ENCODE measurements around the gene OST4. TPM values are rescaled to one million over a fixed set of nuclear protein-coding genes. Genes with fewer than 3 reads are reported as not detected.

The OST4 gene
- total and polyA plus RNA-seq, 12 donors, result 174 to 617 (median 402) TPM

DNA sequence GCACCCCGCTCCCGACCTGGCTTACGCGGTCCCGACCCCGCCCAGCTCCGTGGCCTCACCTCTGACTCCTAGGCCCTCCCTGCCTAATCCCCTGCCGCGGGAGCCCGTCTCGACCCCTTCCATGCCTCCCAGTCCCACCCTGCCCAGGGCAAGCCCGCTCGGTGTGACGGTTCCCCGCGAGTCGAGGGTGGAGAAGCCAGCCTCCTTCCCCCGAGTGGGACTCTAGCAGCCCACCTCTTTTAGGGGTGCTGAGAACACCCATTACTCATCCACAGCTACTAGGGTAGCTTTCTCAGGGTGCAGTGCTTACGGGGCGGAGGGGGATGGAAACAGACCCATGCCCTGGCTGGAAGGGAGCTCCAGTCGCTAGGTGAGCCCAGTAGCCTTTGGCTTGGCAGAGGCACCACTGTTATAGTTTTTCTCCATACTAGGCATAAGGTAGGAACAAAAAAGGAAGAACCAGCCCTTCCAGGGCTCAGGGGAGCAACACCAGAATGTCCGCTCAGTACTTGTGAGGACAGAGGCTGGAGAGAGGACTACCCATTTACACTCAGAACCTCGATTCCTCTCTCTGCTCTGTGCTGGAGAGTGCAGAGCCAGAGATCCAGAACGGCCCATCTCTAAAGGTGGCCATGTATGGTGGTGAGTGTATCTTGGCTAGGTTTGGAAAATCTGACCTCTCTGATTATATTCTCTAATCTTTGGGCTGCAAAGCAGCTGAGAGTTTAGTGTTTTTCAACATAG lies 19.4 kb downstream of the OST4 start:
- Histone ChIP-seq H3K27ac (peak overlapping the region in 4 of 5 donors; percentile 72 to 97 (median 84)), H3K36me3 (replicated peaks in 1 of 2) (peaks cover 0 to 39% of the 10 kb centered on the region in 2 donors), H3K4me1 (replicated peaks in 1 of 2) (peaks cover 0 to 13% of the 10 kb centered on the region in 2 donors), H3K27me3 (no peaks in the 10 kb centered on the region), H3K9me3 (replicated peaks in 1 of 3) (no peaks in the 10 kb centered on the region), H3K4me3 (peak overlapping the region in 3 of 4 donors; percentile 16 to 95 (median 80))
- TF ChIP-seq CTCF (IDR thresholded peaks at IDR 0.05) (no peak), POLR2A (IDR thresholded peaks at IDR 0.05) (no peak)
- intact Hi-C loops (cut with DNase I), result no loop called here
- 4 to 29% (median 8%) methylated on average over 3 to 24 of the region's 24 CpGs for WGBS, 4 donors
- DNase-seq, result peak; percentile 24 to 74 (median 48)

DNA sequence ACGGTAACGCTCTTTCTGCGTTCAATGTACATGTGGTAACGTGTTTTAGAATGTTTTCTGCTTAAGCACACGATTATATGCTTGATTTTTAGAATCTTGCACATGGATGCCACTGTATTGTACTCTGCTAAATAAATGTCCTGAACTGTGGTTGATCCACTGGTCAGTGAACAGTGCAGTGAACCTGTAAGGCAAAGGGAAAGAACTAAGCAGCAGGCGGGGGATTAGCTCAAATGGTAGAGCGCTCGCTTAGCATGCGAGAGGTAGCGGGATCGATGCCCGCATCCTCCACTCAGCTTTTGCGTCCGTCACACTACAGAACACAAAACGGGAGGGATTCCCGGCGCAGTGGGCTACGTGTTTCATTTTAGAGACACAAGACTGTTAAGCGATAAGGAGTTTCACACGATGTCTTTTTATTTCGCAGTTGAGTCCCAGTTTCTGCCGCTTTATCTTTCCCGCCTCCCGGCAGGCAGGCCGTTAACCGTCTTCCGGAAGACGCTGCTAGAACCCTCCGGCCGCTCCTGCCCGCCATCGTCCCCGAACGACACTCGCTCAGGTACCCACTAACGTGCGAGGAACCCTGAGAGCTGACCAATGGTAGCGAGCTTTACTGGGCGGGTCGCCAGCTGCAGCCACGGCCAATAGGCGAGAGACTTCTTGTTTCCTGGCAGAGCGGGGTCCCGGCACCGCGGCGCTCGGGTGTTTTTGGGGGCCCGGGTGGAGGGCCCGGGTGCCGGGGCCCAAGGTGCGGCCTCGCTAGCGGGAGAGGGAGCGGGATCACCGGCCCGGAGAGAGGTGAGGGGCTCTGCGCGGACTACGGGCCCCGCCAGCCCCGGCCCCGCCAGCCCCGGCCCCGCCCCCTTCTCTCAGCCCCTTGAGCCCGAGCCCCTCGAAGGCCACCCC lies 20.2 kb downstream of the OST4 start, which contains the start of gene AGBL5:
Gene AGBL5, plus strand, starts transcription at position 673 of the 906 bp plus-strand sequence. CDS start 1,291 bp downstream, outside the sequence.
- peaks cover 0 to 13% of the 10 kb centered on the region in 2 donors for H3K4me1 ChIP-seq (replicated peaks in 1 of 2)
- peak; percentile 96 to 99 (median 96) for DNase-seq
- TF ChIP-seq CTCF (IDR thresholded peaks at IDR 0.05), result no peak
- peak; percentile 11 to 72 for TF ChIP-seq POLR2A (IDR thresholded peaks at IDR 0.05)
- H3K4me3 ChIP-seq, result peak within 1 kb of the TSS in 3 of 4 donors; percentile 16 to 95 (median 80)
- WGBS, 4 donors, result 0 to 1% (median 1%) methylated on average over 31 to 67 of the region's 67 CpGs
- no peaks in the 10 kb centered on the region for H3K27me3 ChIP-seq
- intact Hi-C loops (cut with DNase I), result no loop called here
- H3K36me3 ChIP-seq (replicated peaks in 1 of 2), result peaks cover 0 to 30% of the 10 kb centered on the region in 2 donors
- no peaks in the 10 kb centered on the region for H3K9me3 ChIP-seq (replicated peaks in 1 of 3)
- peak within 1 kb of the TSS; percentile 71 to 97 (median 77) for H3K27ac ChIP-seq

DNA sequence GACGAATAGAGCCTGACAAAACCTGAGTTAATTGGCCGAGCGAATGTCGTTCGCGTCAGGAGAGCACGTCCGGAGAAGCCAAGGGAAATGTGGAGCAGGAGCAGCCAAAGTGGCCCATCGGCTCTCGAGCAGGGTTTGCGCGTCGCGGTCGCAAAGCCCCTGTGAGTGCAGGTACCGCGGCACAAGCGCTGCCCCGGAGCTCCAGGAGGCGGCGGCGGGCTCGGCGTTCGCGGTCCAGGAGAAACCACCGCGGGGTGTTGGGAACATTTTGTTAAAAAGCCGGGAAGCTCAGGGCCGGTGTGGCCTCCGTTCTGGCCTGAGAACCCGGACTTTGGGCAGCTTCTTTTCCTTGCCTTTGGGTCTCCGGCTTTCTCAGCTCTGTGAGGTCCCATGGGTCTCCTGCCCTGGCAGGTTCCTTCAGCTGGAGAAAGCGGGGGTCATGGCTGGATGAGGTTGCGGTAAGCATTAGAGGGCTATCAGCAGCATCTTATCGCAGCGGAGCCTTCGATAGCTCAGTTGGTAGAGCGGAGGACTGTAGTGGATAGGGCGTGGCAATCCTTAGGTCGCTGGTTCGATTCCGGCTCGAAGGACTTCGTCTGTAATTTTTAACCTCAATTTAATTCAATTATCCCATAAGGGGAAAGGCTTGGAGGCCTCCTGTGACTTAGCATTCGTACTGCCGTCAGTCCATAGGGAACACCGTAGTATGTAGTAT lies 21.0 kb downstream of the OST4 start:
- no peaks in the 10 kb centered on the region for H3K9me3 ChIP-seq (replicated peaks in 1 of 3)
- H3K4me3 ChIP-seq, result peak overlapping the region; percentile 10 to 95 (median 67)
- peak; percentile 83 to 98 (median 90) for DNase-seq
- intact Hi-C loops (cut with DNase I), result no loop called here
- H3K4me1 ChIP-seq (replicated peaks in 1 of 2), result peaks cover 0 to 13% of the 10 kb centered on the region in 2 donors
- WGBS, 4 donors, result 0 to 1% (median 0%) methylated on average over 16 to 48 of the region's 48 CpGs
- TF ChIP-seq CTCF (IDR thresholded peaks at IDR 0.05), result peak; percentile 5 to 70 (median 48)
- TF ChIP-seq POLR2A (IDR thresholded peaks at IDR 0.05), result peak; percentile 21 to 36
- peaks cover 0 to 22% of the 10 kb centered on the region in 2 donors for H3K36me3 ChIP-seq (replicated peaks in 1 of 2)
- H3K27ac ChIP-seq, result peak overlapping the region; percentile 71 to 97 (median 77)
- H3K27me3 ChIP-seq, result no peaks in the 10 kb centered on the region

All from adrenal gland (tissue), 12 donors.